Aorta (tissue), 5 donors: ENCODE results near the gene C2orf66. TPM values are rescaled to one million over a fixed set of nuclear protein-coding genes. Genes with fewer than 3 reads are reported as not detected.

Source experiments
- ATAC-seq: fragments of 200-7000 bp; cut with Tn5 transposase; one replicate; pipeline ENCODE4 v1.9.1; 2022; ENCODE audit warnings: moderate library complexity; ENCODE audit not compliant: low FRiP score
- DNase-seq, 2 donors: peaks; one replicate each; pipeline ENCODE4 v3.0.0-alpha.2; 2020
- H3K27ac ChIP-seq, 2 donors: one replicate each; pipeline ENCODE4 v1.5.1; 2013; ENCODE audit warnings: low read length in 2 of 2, mild to moderate bottlenecking in 2 of 2, moderate library complexity in 2 of 2, control low read depth in 1 of 2, inconsistent platforms in 1 of 2, low read depth in 1 of 2
- H3K27me3 ChIP-seq, 2 donors: one replicate each; pipeline ENCODE4 v1.6.1; 2013; ENCODE audit warnings: control low read depth in 1 of 2, low read length in 1 of 2, mild to moderate bottlenecking in 1 of 2, moderate library complexity in 1 of 2; ENCODE audit not compliant: insufficient read depth in 2 of 2, control insufficient read depth in 1 of 2
- H3K36me3 ChIP-seq, 2 donors: one replicate each; pipeline ENCODE4 v1.6.1; 2013; ENCODE audit warnings: control low read depth in 1 of 2, low read length in 1 of 2, mild to moderate bottlenecking in 1 of 2; ENCODE audit not compliant: insufficient read depth in 2 of 2, control insufficient read depth in 1 of 2
- H3K4me1 ChIP-seq, 2 donors: one replicate each; pipeline ENCODE4 v1.6.1; 2013; ENCODE audit warnings: low read length in 2 of 2, control low read depth in 1 of 2, mild to moderate bottlenecking in 1 of 2, moderate library complexity in 1 of 2; ENCODE audit not compliant: insufficient read depth in 2 of 2, control insufficient read depth in 1 of 2
- H3K4me3 ChIP-seq, 2 donors: one replicate each; pipeline ENCODE4 v1.5.1; 2013; ENCODE audit warnings: low read length in 2 of 2, control low read depth in 1 of 2, mild to moderate bottlenecking in 1 of 2
- H3K9me3 ChIP-seq: one replicate; pipeline ENCODE4 v1.6.1; 2013; ENCODE audit warnings: mild to moderate bottlenecking, low read length; ENCODE audit not compliant: control insufficient read depth
- WGBS, 2 donors: extraction: QIAGEN DNeasy Blood & Tissue Kit; methylation state at CpG; one replicate each; pipeline ENCODE4 v1.1.7; 2013; 5-methylcytosine and 5-hydroxymethylcytosine counted together
- intact Hi-C, 2 donors: fragments of 100-400 bp; cut with DNase I; formaldehyde crosslinking; loops; one replicate each; pipeline versions ENCODE4 v1.14.2 to v1.15.0; 2022
- polyA plus RNA-seq, 2 donors: library from polyadenylated mRNA; stranded (reverse); fragments of 200-250 nt; gene quantifications; one replicate each; pipeline ENCODE4 v1.2.3, GENCODE V29; 2013
- total RNA-seq, 2 donors: library from RNA; stranded (reverse); fragmentation: NEBNext Ultra II Directional; extraction: Animal tissue kit (Norgen Biotek cat#: 25700); gene quantifications; one replicate each; pipeline ENCODE4 v1.2.1, GENCODE V29; 2021
- donor health status: healthy with polysubstance abuse.
- donor health status: Bipolar disorder and iron deficiency.
- donor health status: DM: no; HTN: no; CAD: no.
- donor health status: DM: no; HTN: no; CAD: no.
- donor health status: DM: yes; HTN: yes; CAD: no.

Gene C2orf66
- total and polyA plus RNA-seq, 4 donors: 0.19 to 0.30 TPM; not detected in 2

DNA sequence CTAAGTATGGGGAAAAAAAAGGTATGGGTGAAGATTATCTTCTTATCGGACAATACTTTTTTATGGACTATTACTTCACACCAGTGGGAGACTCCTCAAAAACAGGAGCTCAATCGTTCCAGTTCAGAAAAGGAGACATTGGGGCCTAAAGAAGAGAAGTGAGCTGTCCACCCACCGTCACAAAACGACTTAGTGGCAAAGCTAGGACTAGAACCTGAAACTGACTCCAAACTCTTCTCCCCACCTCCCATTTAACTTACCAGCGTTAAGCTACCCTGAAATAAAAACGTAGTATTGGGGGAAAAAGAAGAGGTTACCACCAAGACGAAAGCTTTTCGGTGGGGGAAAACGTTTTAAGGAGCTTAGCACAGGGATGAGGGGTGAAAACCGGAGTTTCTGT is 10.2 kb downstream of the C2orf66 start:
- Histone ChIP-seq H3K9me3 (no peaks in the 10 kb centered on the region), H3K4me3 (peak overlapping the region; percentile 55 to 89), H3K27ac (no peak overlapping the region), H3K27me3 (no peaks in the 10 kb centered on the region), H3K36me3 (peaks cover 2 to 3% of the 10 kb centered on the region in 2 donors), H3K4me1 (no peaks in the 10 kb centered on the region)
- intact Hi-C loops: no loop called here
- ATAC-seq: no peak
- no peak for DNase-seq
- 5 to 7% methylated on average over 10 of the region's 10 CpGs for whole genome bisulfite sequencing, 2 donors

- ATAC-seq: no peak
- intact Hi-C loops: no loop called here
- H3K4me3 ChIP-seq: no peak overlapping the region
- H3K36me3 ChIP-seq: peaks cover 5 to 6% of the 10 kb centered on the region in 2 donors
- no peaks in the 10 kb centered on the region for H3K9me3 ChIP-seq
- H3K4me1 ChIP-seq: no peaks in the 10 kb centered on the region
- DNase-seq: no peak
- H3K27ac ChIP-seq: no peak overlapping the region
- no peaks in the 10 kb centered on the region for H3K27me3 ChIP-seq
- 91 to 94% methylated on average over 3 of the region's 3 CpGs for WGBS, 2 donors
These were observed 16.3 kb downstream of the C2orf66 start for GRCh38 chr2:196792865-196793264.

DNA sequence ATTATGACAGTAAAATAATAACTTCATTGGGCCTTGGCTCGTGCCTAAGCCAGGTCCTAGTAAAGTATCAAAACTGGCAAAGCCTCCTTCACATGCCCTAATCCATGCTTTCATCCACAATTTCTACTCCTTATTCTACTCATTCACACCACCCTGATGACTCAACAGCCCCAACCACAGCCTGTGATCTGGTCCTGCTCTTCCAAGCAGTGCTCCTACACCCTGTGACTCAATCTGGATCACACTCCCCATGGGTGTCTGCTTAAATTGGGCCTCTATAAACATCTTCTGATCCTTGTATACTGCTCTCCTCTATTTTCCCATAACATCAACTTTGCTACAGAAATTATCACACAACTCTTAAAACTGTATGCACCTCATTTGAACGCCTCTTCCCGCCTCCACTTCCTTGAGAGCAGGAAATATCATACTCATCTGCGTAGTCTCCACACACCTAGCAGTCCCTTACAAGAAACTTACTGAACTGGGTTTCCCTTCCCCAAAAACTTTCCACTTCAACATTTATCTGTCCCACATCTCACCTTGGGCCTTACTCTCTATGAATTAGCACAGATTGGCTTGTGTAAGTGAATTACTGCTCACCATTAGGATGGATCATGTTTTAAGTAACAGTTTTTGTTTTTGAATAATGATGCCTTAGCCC is 25.6 kb downstream of the C2orf66 start:
- ATAC-seq (no peak), DNase-seq (no peak)
- Histone ChIP-seq H3K4me3 (no peak overlapping the region), H3K36me3 (peaks cover 3 to 8% of the 10 kb centered on the region in 2 donors), H3K4me1 (no peaks in the 10 kb centered on the region), H3K9me3 (no peaks in the 10 kb centered on the region), H3K27ac (no peak overlapping the region), H3K27me3 (no peaks in the 10 kb centered on the region)
- 95 to 98% methylated on average over 4 of the region's 4 CpGs for WGBS, 2 donors
- intact Hi-C loops: no loop called here

DNA sequence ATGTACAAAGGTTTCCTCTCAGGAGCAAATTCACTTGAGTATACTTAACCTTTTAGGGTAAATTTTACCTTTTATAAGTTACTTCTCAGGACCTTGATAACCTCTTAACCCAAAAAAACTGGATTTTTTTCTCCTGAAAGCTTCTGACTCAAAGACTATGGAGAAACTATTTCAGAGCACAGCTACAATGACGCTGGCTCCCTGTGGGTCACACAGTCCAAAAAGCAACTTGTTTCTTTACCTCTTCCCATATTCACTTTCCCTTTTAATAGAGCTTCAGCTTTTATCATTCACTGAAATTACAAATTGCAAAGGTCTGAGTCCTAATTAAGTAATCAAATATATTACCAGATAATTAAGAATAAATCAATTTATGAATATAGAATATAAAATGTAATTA is 42.1 kb downstream of the C2orf66 start:
- Histone ChIP-seq H3K9me3 (no peaks in the 10 kb centered on the region), H3K27me3 (no peaks in the 10 kb centered on the region), H3K4me1 (no peaks in the 10 kb centered on the region), H3K36me3 (peaks cover 0 to 6% of the 10 kb centered on the region in 2 donors), H3K27ac (no peak overlapping the region), H3K4me3 (no peak overlapping the region)
- WGBS, 2 donors: 82 to 90% methylated on average over 1 of the region's 1 CpG
- no peak for ATAC-seq
- intact Hi-C loops: no loop called here
- DNase-seq: no peak

DNA sequence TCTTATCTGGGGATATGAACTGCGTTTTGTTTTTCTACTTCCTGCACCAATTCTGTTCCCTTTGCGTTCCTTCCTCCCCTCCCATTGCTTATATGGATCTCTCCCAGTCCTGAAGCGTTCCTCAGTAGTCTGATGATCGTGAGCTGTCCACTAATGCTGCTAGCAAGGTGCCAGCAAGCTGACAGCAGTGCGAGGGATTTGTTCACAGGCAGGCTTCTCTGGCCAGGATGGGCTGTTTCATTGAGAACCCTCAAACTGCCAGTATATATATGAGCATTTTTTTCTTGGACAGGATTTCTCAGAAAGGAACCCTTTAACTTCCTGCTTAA is 49.8 kb downstream of the C2orf66 start:
- intact Hi-C loops: loop anchor here in 1 of 2 donors (10.0 kb wide), 2 partner anchors 225 to 685 kb away; no protein-coding TSS in a partner anchor

DNA sequence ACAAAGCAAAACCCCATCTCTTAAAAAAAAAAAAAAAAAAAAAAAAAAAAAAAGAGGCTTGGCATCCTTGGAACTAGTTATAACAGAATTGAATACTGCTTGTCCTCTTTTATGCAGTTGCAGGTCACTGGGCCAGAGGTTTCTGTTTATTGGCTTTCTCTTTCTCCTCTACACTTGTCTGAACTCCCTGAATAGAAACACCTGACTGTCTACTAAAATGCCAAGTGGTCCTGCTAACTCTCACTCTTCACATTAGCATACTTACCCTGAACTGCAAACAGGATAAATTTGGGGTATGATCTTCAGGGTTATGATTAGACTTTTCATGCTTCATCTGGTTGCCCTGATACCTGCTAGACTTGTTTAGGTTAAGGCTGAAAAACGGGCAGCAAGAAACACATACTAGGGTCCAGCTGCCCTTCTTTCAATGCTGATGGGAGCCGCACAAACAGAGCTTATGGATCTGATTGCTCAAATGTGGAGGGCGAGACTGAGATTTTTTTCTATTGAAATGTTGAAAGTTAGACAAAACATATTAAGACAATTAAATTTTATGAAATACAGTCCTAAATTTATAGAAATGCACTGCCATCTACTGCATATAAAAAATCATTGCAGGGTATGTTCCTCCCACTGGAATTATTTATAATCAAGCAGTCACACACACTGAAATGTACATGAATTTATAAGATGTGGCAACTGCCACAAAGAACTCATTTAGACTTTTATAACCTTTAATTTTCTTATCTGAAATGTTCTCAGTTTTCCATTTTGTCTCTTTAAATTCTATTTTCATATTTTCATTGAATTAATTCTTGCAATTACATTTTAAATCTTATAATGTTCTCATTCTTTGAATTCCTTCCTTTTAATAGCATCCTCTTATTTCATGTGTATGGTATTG is 50.4 kb downstream of the C2orf66 start:
- Histone ChIP-seq H3K4me3 (no peak overlapping the region), H3K9me3 (no peaks in the 10 kb centered on the region), H3K4me1 (no peaks in the 10 kb centered on the region), H3K27ac (no peak overlapping the region), H3K27me3 (no peaks in the 10 kb centered on the region), H3K36me3 (no peaks in the 10 kb centered on the region)
- ATAC-seq (no peak), DNase-seq (no peak)
- intact Hi-C loops: loop anchor here in 1 of 2 donors (10.0 kb wide), 2 partner anchors 224 to 684 kb away; no protein-coding TSS in a partner anchor
- WGBS, 2 donors: 8 to 18% methylated on average over 3 of the region's 3 CpGs

More for the DNA sequence above, 49.8 kb downstream of the C2orf66 start:
- WGBS, 2 donors: 3 to 5% methylated on average over 5 of the region's 5 CpGs
- ATAC-seq (peak; percentile 41), DNase-seq (no peak)
- Histone ChIP-seq H3K4me1 (no peaks in the 10 kb centered on the region), H3K4me3 (no peak overlapping the region), H3K36me3 (no peaks in the 10 kb centered on the region), H3K27me3 (no peaks in the 10 kb centered on the region), H3K27ac (no peak overlapping the region), H3K9me3 (no peaks in the 10 kb centered on the region)

Other genes with a start within 250 kb of the C2orf66 start
- 10 to 100 TPM in 1 of 2 donors, 1 to 10 TPM in 1; 8.7 to 13.3 TPM for gene HECW2, start 215.8 kb downstream of the C2orf66 start, total RNA-seq
- gene HECW2, start 215.8 kb downstream of the C2orf66 start, polyA plus RNA-seq: 1 to 10 TPM; 1.5 to 2.5 TPM
- 1 to 10 TPM; 1.6 to 3.3 TPM for gene CCDC150, start 169.6 kb downstream of the C2orf66 start, total RNA-seq
- gene CCDC150, start 169.6 kb downstream of the C2orf66 start, polyA plus RNA-seq: under 1 TPM; 0.75 to 0.79 TPM
- 10 to 100 TPM; 26.0 to 41.6 TPM for gene GTF3C3, start 9.7 kb downstream of the C2orf66 start, total RNA-seq
- 10 to 100 TPM in 1 of 2 donors, 1 to 10 TPM in 1; 4.6 to 10.5 TPM for gene GTF3C3, start 9.7 kb downstream of the C2orf66 start, polyA plus RNA-seq
- 10 to 100 TPM in 1 of 2 donors, 1 to 10 TPM in 1; 9.6 to 10.9 TPM for gene PGAP1, start 117.4 kb upstream of the C2orf66 start, total RNA-seq
- 1 to 10 TPM; 1.4 to 2.4 TPM for gene PGAP1, start 117.4 kb upstream of the C2orf66 start, polyA plus RNA-seq